ENCODE results near the gene ARHGAP6.

ARHGAP6 gene

GRCh38 chrX:11424903-11425674 is 240.6 kb downstream of the ARHGAP6 start:
- TF ChIP-seq TEAD4 (IDR thresholded peaks at IDR 0.05) = no peak
- no peak for TF ChIP-seq TAF1 (IDR thresholded peaks at IDR 0.05; ENCODE audit: low read depth)
- TF ChIP-seq FOXM1 (IDR thresholded peaks at IDR 0.05; ENCODE audit: borderline replicate concordance, low read depth) = no peak
- TF ChIP-seq USF1 (IDR thresholded peaks at IDR 0.05) = no peak
- TF ChIP-seq TCF12 (IDR thresholded peaks at IDR 0.05; ENCODE audit: low read depth) = no peak
- TF ChIP-seq CREB1 (IDR thresholded peaks at IDR 0.05; ENCODE audit: low read depth) = no peak
- TF ChIP-seq YY1 (IDR thresholded peaks at IDR 0.05; ENCODE audit: low read depth) = no peak
- TF ChIP-seq EP300 (IDR thresholded peaks at IDR 0.05; ENCODE audit: borderline replicate concordance) = no peak
- no peak for TF ChIP-seq MAX (IDR thresholded peaks at IDR 0.05)
- TF ChIP-seq NFIC (IDR thresholded peaks at IDR 0.05) = no peak
- no peak for TF ChIP-seq ZBTB7A (IDR thresholded peaks at IDR 0.05; ENCODE audit: low read depth)
- TF ChIP-seq RAD21 (IDR thresholded peaks at IDR 0.05; ENCODE audit: low read depth) = no peak
- TF ChIP-seq EGR1 (IDR thresholded peaks at IDR 0.05) = no peak
- TF ChIP-seq REST (IDR thresholded peaks at IDR 0.05; ENCODE audit: low read depth) = no peak

- TF ChIP-seq NFIC (IDR thresholded peaks at IDR 0.05) (no peak), MAX (IDR thresholded peaks at IDR 0.05) (no peak), RAD21 (IDR thresholded peaks at IDR 0.05; ENCODE audit: low read depth) (no peak)
Measured at GRCh38 chrX:11423949-11424348, 241.8 kb downstream of the ARHGAP6 start.

GRCh38 chrX:11423362-11423818 is 242.3 kb downstream of the ARHGAP6 start:
- TF ChIP-seq CREB1 (IDR thresholded peaks at IDR 0.05; ENCODE audit: low read depth) (no peak), MAX (IDR thresholded peaks at IDR 0.05) (no peak), REST (IDR thresholded peaks at IDR 0.05; ENCODE audit: low read depth) (no peak), RAD21 (IDR thresholded peaks at IDR 0.05; ENCODE audit: low read depth) (no peak), FOXM1 (IDR thresholded peaks at IDR 0.05; ENCODE audit: borderline replicate concordance, low read depth) (no peak), TAF1 (IDR thresholded peaks at IDR 0.05; ENCODE audit: low read depth) (no peak), ZBTB7A (IDR thresholded peaks at IDR 0.05; ENCODE audit: low read depth) (no peak), CEBPB (IDR thresholded peaks at IDR 0.05) (no peak), USF1 (IDR thresholded peaks at IDR 0.05) (no peak), TEAD4 (IDR thresholded peaks at IDR 0.05) (no peak), TCF12 (IDR thresholded peaks at IDR 0.05; ENCODE audit: low read depth) (no peak), YY1 (IDR thresholded peaks at IDR 0.05; ENCODE audit: low read depth) (no peak), EGR1 (IDR thresholded peaks at IDR 0.05) (no peak), EP300 (IDR thresholded peaks at IDR 0.05; ENCODE audit: borderline replicate concordance) (no peak), NFIC (IDR thresholded peaks at IDR 0.05) (no peak)

GRCh38 chrX:11422525-11422857 is 243.2 kb downstream of the ARHGAP6 start:
- TF ChIP-seq TAF1 (IDR thresholded peaks at IDR 0.05; ENCODE audit: low read depth) (no peak), EP300 (IDR thresholded peaks at IDR 0.05; ENCODE audit: borderline replicate concordance) (no peak), MAX (IDR thresholded peaks at IDR 0.05) (no peak), ZBTB7A (IDR thresholded peaks at IDR 0.05; ENCODE audit: low read depth) (no peak), NFIC (IDR thresholded peaks at IDR 0.05) (no peak), EGR1 (IDR thresholded peaks at IDR 0.05) (no peak), CEBPB (IDR thresholded peaks at IDR 0.05) (no peak), TEAD4 (IDR thresholded peaks at IDR 0.05) (no peak), TCF12 (IDR thresholded peaks at IDR 0.05; ENCODE audit: low read depth) (no peak), FOXM1 (IDR thresholded peaks at IDR 0.05; ENCODE audit: borderline replicate concordance, low read depth) (no peak), USF1 (IDR thresholded peaks at IDR 0.05) (no peak), YY1 (IDR thresholded peaks at IDR 0.05; ENCODE audit: low read depth) (no peak), RAD21 (IDR thresholded peaks at IDR 0.05; ENCODE audit: low read depth) (no peak), CREB1 (IDR thresholded peaks at IDR 0.05; ENCODE audit: low read depth) (no peak), REST (IDR thresholded peaks at IDR 0.05; ENCODE audit: low read depth) (no peak)
